ENCODE results near the gene KDM4F.

DNA sequence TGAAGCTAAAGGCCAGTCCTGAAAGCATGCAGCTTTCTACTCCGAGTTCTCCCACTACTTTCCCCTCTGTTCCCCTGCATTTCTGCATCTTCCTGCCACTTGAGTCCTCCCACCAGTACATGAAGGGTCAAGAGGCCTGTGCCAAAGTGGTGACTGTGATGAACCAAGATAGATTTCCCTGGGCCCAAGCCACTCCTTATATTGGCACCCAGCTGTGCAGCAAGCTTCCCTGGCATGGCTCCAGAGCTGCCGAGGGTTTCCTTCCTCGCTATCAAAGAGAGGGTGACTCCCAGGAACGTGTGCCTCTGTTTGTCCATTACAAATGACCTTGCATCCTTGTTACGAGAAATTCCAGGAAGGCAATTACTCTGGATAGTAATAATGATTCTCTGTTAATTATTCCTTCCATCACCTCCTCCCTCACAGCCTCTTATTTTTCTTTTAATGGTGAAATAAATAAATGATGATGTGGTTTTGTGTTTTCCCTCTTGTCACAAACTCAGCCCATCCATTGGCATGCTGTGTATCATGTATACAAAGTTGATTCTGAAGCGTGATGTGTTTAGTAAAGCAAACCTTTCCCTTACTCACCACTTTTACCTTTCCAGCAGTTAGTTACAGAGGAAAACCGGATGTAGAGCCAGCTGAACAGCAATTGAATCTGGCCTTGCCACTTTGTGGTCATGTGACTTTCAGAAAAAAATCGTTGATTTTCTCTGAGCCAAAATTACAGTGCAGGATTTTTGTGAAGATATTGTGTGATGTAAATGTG, 25.8 kb downstream of the KDM4F start:
- TF ChIP-seq ZNF830 (tag by site-specific recombination; IDR thresholded peaks at IDR 0.05; ENCODE audit: low read depth) (no peak), ZNF776 (tag by site-specific recombination; IDR thresholded peaks at IDR 0.05; ENCODE audit: borderline replicate concordance) (no peak), ZNF664 (tag by site-specific recombination; IDR thresholded peaks at IDR 0.05) (no peak), ZFP37 (tag by site-specific recombination; IDR thresholded peaks at IDR 0.05) (no peak), ZXDB (tag by site-specific recombination; IDR thresholded peaks at IDR 0.05) (no peak), ZNF324 (tag by site-specific recombination; IDR thresholded peaks at IDR 0.05) (no peak), ZBTB21 (tag by site-specific recombination; IDR thresholded peaks at IDR 0.05) (no peak)
- TF ChIP-seq, protein P1, sequence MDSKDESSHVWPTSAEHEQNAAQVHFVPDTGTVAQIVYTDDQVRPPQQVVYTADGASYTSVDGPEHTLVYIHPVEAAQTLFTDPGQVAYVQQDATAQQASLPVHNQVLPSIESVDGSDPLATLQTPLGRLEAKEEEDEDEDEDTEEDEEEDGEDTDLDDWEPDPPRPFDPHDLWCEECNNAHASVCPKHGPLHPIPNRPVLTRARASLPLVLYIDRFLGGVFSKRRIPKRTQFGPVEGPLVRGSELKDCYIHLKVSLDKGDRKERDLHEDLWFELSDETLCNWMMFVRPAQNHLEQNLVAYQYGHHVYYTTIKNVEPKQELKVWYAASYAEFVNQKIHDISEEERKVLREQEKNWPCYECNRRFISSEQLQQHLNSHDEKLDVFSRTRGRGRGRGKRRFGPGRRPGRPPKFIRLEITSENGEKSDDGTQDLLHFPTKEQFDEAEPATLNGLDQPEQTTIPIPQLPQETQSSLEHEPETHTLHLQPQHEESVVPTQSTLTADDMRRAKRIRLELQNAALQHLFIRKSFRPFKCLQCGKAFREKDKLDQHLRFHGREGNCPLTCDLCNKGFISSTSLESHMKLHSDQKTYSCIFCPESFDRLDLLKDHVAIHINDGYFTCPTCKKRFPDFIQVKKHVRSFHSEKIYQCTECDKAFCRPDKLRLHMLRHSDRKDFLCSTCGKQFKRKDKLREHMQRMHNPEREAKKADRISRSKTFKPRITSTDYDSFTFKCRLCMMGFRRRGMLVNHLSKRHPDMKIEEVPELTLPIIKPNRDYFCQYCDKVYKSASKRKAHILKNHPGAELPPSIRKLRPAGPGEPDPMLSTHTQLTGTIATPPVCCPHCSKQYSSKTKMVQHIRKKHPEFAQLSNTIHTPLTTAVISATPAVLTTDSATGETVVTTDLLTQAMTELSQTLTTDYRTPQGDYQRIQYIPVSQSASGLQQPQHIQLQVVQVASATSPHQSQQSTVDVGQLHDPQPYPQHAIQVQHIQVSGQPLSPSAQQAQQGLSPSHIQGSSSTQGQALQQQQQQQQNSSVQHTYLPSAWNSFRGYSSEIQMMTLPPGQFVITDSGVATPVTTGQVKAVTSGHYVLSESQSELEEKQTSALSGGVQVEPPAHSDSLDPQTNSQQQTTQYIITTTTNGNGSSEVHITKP (tag by site-specific recombination; IDR thresholded peaks at IDR 0.05) = peak; percentile 49
- TF ChIP-seq, protein P2, sequence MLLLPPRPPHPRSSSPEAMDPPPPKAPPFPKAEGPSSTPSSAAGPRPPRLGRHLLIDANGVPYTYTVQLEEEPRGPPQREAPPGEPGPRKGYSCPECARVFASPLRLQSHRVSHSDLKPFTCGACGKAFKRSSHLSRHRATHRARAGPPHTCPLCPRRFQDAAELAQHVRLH (tag by site-specific recombination; IDR thresholded peaks at IDR 0.05) = no peak
- TF ChIP-seq, protein P3, sequence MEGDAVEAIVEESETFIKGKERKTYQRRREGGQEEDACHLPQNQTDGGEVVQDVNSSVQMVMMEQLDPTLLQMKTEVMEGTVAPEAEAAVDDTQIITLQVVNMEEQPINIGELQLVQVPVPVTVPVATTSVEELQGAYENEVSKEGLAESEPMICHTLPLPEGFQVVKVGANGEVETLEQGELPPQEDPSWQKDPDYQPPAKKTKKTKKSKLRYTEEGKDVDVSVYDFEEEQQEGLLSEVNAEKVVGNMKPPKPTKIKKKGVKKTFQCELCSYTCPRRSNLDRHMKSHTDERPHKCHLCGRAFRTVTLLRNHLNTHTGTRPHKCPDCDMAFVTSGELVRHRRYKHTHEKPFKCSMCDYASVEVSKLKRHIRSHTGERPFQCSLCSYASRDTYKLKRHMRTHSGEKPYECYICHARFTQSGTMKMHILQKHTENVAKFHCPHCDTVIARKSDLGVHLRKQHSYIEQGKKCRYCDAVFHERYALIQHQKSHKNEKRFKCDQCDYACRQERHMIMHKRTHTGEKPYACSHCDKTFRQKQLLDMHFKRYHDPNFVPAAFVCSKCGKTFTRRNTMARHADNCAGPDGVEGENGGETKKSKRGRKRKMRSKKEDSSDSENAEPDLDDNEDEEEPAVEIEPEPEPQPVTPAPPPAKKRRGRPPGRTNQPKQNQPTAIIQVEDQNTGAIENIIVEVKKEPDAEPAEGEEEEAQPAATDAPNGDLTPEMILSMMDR (tag by site-specific recombination; IDR thresholded peaks at IDR 0.05) = no peak
- TF ChIP-seq, protein P4, sequence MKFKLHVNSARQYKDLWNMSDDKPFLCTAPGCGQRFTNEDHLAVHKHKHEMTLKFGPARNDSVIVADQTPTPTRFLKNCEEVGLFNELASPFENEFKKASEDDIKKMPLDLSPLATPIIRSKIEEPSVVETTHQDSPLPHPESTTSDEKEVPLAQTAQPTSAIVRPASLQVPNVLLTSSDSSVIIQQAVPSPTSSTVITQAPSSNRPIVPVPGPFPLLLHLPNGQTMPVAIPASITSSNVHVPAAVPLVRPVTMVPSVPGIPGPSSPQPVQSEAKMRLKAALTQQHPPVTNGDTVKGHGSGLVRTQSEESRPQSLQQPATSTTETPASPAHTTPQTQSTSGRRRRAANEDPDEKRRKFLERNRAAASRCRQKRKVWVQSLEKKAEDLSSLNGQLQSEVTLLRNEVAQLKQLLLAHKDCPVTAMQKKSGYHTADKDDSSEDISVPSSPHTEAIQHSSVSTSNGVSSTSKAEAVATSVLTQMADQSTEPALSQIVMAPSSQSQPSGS (tag by site-specific recombination; IDR thresholded peaks at IDR 0.05; ENCODE audit: low read depth) = no peak
